Upper lobe of left lung (tissue), 6 donors: Measurements from ENCODE around the gene ILKAP. TPM values are rescaled to one million over a fixed set of nuclear protein-coding genes. Genes with fewer than 3 reads are reported as not detected.
A peak's percentile ranks its signal among the peaks of the same experiment; 100 is the strongest.

Experiments
- ATAC-seq, 2 donors: fragments of 200-7000 bp; cut with Tn5 transposase; one replicate each; pipeline ENCODE4 v1.9.1; 2022; ENCODE audit warnings: mild to moderate bottlenecking in 2 of 2, moderate library complexity in 2 of 2; ENCODE audit not compliant: low FRiP score in 2 of 2
- DNase-seq, 2 donors: peaks; one replicate each; pipeline ENCODE4 v3.0.0-alpha.2; 2019 to 2020
- H3K27ac ChIP-seq, 4 donors: fragments of 200-600 bp; sonication (generic); one replicate each; pipeline ENCODE4 v1.5.1; 2016 to 2019
- H3K27me3 ChIP-seq, 4 donors: fragments of 200-600 bp; sonication (generic); one replicate each; pipeline ENCODE4 v1.5.1; 2017 to 2019
- H3K36me3 ChIP-seq, 4 donors: fragments of 200-600 bp; sonication (generic); one replicate each; pipeline ENCODE4 v1.5.1; 2016 to 2019
- H3K4me1 ChIP-seq, 4 donors: fragments of 200-600 bp; sonication (generic); one replicate each; pipeline ENCODE4 v1.5.1; 2018 to 2019
- H3K4me3 ChIP-seq, 4 donors: fragments of 200-600 bp; sonication (generic); one replicate each; pipeline ENCODE4 v1.5.1; 2017 to 2019; ENCODE audit warnings: mild to moderate bottlenecking in 2 of 4, moderate library complexity in 1 of 4
- H3K9me3 ChIP-seq, 4 donors: fragments of 200-600 bp; sonication (generic); one replicate each; pipeline ENCODE4 v1.5.1; 2018 to 2019
- CTCF ChIP-seq, 6 experiments: fragments of 450-650 bp in 4 of 6; fragments of 200-600 bp in 2 of 6; sonication (generic) in 2 of 6; IDR thresholded peaks; one replicate each; pipeline ENCODE4 v1.5.1; 2016 to 2019; ENCODE audit warnings: antibody characterized with exemption in 6 of 6
- EP300 ChIP-seq, 4 donors: sonication (generic); formaldehyde crosslinking; IDR thresholded peaks; one replicate each; pipeline ENCODE4 v1.5.1; 2017; ENCODE audit warnings: antibody characterized with exemption in 4 of 4, control low read depth in 2 of 4
- POLR2A ChIP-seq, 4 donors: fragments of 450-650 bp; IDR thresholded peaks; one replicate each; pipeline ENCODE4 v1.5.1; 2016 to 2017; ENCODE audit warnings: antibody characterized with exemption in 4 of 4, mild to moderate bottlenecking in 2 of 4
- POLR2AphosphoS5 ChIP-seq, 2 donors: sonication (generic); formaldehyde crosslinking; IDR thresholded peaks; one replicate each; pipeline ENCODE4 v1.5.1; 2017; ENCODE audit warnings: antibody characterized with exemption in 2 of 2
- WGBS, 2 donors: methylation state at CpG; one replicate each; pipeline ENCODE4 v1.1.5; 2017 to 2018; 5-methylcytosine and 5-hydroxymethylcytosine counted together
- total RNA-seq, 6 donors: library from RNA; depleted of rRNA in 4 of 6; stranded (reverse); fragments of >200 nt in 4 of 6; gene quantifications; one replicate each; pipeline versions ENCODE4 v1.1.0 to v1.2.1, GENCODE V29; 2016 to 2021
- donor health status: DM: no; HTN: no; CAD: no; lungs with moderate emphysema.
- donor health status: DM: no; HTN: yes; CAD: no; lungs with severe emphysema.

The ILKAP gene
- total RNA-seq, 6 donors from 2014 or later = 35.2 to 67.1 (median 40.7) TPM

GRCh38 chr2:238250896-238251295 is 47.4 kb upstream of the ILKAP start:
- no peak overlapping the region for H3K4me3 ChIP-seq
- peaks cover 0 to 11% (median 6%) of the 10 kb centered on the region in 4 donors for H3K4me1 ChIP-seq
- TF ChIP-seq POLR2AphosphoS5 (IDR thresholded peaks at IDR 0.05) (no peak), EP300 (IDR thresholded peaks at IDR 0.05) (no peak), POLR2A (IDR thresholded peaks at IDR 0.05) (no peak), CTCF (IDR thresholded peaks at IDR 0.05) (no peak)
- H3K9me3 ChIP-seq = no peaks in the 10 kb centered on the region
- ATAC-seq (no peak), DNase-seq (no peak)
- WGBS, 2 donors = 92 to 97% methylated on average over 7 of the region's 7 CpGs
- H3K36me3 ChIP-seq = peaks cover 0 to 88% (median 53%) of the 10 kb centered on the region in 4 donors
- H3K27me3 ChIP-seq = no peaks in the 10 kb centered on the region
- H3K27ac ChIP-seq = no peak overlapping the region

- ATAC-seq (no peak), DNase-seq (no peak)
- 69 to 72% methylated on average over 10 of the region's 10 CpGs for WGBS, 2 donors
- no peaks in the 10 kb centered on the region for H3K9me3 ChIP-seq
- no peak overlapping the region for H3K4me3 ChIP-seq
- H3K4me1 ChIP-seq = peaks cover 3 to 11% (median 6%) of the 10 kb centered on the region in 4 donors
- peak overlapping the region in 3 of 4 donors; percentile 40 to 68 (median 46) for H3K27ac ChIP-seq
- TF ChIP-seq CTCF (IDR thresholded peaks at IDR 0.05) (no peak), POLR2AphosphoS5 (IDR thresholded peaks at IDR 0.05) (no peak), POLR2A (IDR thresholded peaks at IDR 0.05) (no peak), EP300 (IDR thresholded peaks at IDR 0.05) (no peak)
- no peaks in the 10 kb centered on the region for H3K27me3 ChIP-seq
- peaks cover 0 to 75% (median 29%) of the 10 kb centered on the region in 4 donors for H3K36me3 ChIP-seq
These were observed 44.5 kb upstream of the ILKAP start for GRCh38 chr2:238247841-238248453.

GRCh38 chr2:238247002-238247822 is 43.7 kb upstream of the ILKAP start:
- WGBS, 2 donors = 80 to 85% methylated on average over 9 to 13 of the region's 13 CpGs
- peaks cover 0 to 68% (median 22%) of the 10 kb centered on the region in 4 donors for H3K36me3 ChIP-seq
- DNase-seq (peak in 1 of 2 donors; percentile 68), ATAC-seq (peak; percentile 39 to 72)
- H3K4me1 ChIP-seq = peaks cover 5 to 11% (median 8%) of the 10 kb centered on the region in 4 donors
- H3K27ac ChIP-seq = peak overlapping the region in 3 of 4 donors; percentile 46 to 68 (median 50)
- no peaks in the 10 kb centered on the region for H3K9me3 ChIP-seq
- H3K27me3 ChIP-seq = no peaks in the 10 kb centered on the region
- TF ChIP-seq POLR2AphosphoS5 (IDR thresholded peaks at IDR 0.05) (no peak), POLR2A (IDR thresholded peaks at IDR 0.05) (no peak), CTCF (IDR thresholded peaks at IDR 0.05) (no peak), EP300 (IDR thresholded peaks at IDR 0.05) (no peak)
- no peak overlapping the region for H3K4me3 ChIP-seq

- Histone ChIP-seq H3K4me1 (peaks cover 19 to 24% (median 22%) of the 10 kb centered on the region in 4 donors), H3K36me3 (peaks cover 0 to 39% (median 6%) of the 10 kb centered on the region in 4 donors), H3K27me3 (peaks cover 0 to 4% (median 2%) of the 10 kb centered on the region in 4 donors), H3K4me3 (no peak overlapping the region), H3K9me3 (no peaks in the 10 kb centered on the region), H3K27ac (no peak overlapping the region)
- 85 to 94% methylated on average over 5 of the region's 5 CpGs for WGBS, 2 donors
- TF ChIP-seq POLR2AphosphoS5 (IDR thresholded peaks at IDR 0.05) (no peak), CTCF (IDR thresholded peaks at IDR 0.05) (no peak), POLR2A (IDR thresholded peaks at IDR 0.05) (no peak), EP300 (IDR thresholded peaks at IDR 0.05) (no peak)
- DNase-seq (no peak), ATAC-seq (no peak)
These were observed 40.7 kb upstream of the ILKAP start for GRCh38 chr2:238244151-238244550.
